Activated naive CD4-positive, alpha-beta T cell (primary cell): ENCODE data around the gene ARPC4.

Experiments
- DNase-seq, 4 experiments: peaks; one replicate each; lab custom pipeline; 2025; lab: John Stamatoyannopoulos, UW

ARPC4 gene

GRCh38 chr3:9793161-9793781, 389 bp downstream of the ARPC4 start:
- DNase-seq: no peak

DNA sequence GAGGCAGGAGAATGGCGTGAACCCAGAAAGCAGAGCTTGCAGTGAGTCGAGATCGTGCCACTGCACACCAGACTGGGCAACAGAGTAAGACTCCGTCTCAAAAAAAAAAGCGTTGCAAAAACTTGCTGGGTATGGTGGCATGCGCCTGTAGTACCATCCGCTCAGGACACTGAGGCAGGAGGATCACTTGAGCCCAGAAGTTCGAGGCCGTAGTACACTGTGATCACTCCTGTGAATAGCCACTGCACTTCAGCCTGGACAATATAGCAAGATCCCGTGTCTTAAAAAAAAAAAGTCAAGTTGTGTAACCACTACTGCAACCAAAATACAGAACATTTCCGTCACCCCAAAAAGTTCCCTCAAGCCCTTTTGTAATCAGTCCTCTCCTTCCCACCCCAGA, 1.5 kb downstream of the ARPC4 start:
- no peak for DNase-seq

DNA sequence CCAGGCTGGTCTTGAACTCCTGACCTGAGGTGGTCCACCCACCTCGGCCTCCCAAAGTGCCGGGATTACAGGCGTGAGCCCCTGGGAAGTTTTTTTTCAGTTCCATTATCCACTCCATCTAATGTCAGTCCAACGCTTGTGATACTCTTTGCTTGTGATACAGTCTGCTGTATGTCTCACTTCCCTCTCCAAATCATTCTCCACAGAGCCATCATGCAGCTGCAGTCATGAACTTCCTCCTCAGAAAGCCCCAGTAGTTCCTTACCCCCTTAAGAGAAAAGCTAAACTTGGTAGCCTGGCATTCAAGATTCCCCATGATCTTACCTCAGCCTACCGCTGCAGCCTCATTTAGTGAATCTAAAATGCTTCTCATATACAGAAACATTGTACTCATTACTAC, 2.3 kb downstream of the ARPC4 start:
- DNase-seq: no peak

DNA sequence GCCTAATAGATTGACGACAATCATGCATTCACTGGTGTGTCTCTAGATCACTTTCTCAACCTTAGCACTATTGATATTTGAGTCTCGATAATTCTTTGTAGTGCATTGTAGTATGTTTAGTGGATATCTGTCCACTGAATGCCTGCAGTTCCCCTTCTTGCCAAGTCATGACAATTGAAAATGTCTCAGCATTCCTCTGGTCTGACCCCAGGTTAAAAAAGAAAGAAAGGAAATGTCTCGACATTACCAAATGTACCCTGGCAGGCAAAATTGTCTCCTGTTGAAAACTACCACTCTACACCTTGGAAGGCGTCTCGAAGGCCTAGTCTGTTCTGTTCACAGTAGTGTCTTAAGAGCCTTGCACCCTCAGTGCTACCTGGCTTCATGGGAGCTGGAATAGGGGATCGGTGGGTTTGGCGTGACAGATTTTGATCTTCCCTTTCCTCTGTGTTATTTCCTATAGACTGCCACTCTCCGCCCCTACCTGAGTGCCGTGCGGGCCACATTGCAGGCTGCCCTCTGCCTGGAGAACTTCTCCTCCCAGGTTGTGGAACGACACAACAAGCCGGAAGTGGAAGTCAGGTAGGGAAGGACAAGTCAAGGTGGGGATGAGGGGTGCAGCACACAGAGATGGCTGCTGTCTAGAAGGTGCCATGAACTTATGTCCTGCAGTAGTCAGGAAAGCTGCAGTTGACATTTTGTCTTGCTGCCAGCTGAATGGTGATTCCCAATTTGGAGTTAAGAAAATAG, 4.5 kb downstream of the ARPC4 start:
- DNase-seq: no peak

DNA sequence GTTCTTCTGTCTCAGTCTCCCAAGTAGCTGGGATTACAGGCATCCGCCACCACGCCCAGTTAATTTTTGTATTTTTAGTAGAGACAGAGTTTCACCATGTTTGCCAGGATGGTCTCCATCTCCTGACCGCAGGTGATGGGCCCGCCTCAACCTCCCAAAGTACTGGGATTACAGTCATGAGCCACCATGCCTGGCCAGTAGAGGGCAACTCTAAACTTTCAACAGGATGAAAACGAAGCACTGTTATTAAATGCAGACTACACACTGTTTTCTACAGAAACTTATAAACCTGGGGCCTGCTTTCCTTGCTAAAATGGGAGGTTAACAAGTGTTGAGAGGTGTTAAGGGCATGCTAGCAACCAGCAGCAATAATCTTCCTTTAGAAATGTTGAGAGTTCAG, 7.6 kb downstream of the ARPC4 start:
- no peak for DNase-seq

- DNase-seq: no peak
Observed at GRCh38 chr3:9803494-9803893, 10.6 kb downstream of the ARPC4 start.

- DNase-seq: no peak
Observed at GRCh38 chr3:9804996-9805395, 12.1 kb downstream of the ARPC4 start.

DNA sequence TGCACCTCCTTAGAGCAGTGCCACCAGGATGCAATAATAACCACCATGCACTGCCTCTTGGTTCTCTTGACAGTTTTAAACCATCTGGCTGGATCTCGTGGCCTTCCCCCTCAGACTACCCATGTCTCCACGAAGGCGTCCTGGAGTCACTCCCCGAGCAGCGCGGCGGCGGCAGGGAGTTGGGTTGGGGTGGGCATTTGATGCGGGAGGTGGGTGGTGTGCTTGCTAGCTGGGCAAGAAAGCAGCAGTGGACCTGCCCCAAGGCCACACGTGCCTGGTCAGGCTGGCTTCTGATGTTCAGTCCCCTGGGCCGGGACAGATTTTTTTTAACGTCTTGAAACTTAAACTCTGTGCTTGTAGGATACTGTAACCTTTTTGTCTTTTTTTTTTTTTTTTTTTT, 13.3 kb downstream of the ARPC4 start:
- DNase-seq: no peak

- DNase-seq: no peak
Observed at GRCh38 chr3:9806688-9807589, 14.1 kb downstream of the ARPC4 start.

DNA sequence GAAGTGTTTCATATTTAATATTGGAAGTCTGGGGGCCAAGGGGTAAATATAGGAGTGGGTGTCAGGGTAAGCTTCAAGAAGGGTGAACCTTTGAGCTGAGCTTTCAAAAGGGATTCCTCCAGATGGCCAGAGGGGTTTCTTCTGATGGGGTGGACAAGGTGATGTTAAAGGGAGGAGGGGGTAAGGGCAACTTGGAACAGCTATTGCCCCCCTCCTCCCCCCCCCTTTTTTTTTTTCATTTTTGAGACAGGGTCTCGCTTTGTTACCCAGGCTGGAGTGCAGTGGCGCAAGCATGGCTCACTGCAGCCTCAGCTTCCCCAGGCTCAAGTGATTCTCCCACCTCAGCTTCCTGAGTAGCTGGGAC, 15.1 kb downstream of the ARPC4 start:
- no peak for DNase-seq

DNA sequence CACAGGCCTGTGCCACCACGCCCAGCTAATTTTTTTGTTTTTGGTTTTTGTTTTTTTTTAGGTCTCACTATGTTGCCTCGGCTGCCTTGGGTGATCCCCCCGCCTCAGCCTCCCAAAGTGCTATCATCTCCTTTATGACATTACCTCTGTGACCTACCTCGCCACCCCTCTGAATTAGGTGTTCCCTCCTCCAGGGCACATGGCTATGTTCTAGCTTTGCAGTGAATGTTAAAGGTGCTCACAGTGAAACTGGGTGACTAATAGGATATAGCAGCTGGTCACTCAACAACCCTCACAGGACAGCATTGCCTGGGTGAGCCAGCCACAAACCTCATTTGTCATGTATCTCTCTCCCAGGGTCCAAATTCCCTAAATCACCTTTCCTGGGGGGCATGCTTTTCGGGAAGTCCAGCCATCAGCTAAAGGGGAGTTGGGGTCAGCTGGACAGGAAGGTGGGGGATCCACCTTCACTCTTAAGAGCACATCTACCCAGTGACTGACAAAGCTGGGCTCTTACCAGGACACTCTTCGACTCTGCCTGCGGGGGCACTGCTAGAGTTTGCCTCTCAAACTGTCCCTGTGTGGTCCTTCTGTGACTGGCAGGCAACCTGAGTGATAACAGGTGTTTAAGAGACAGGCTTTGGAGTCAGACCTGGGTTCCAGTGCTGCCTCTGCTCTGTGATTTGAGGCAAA, 15.6 kb downstream of the ARPC4 start:
- DNase-seq: peak in 2 of 4 experiments; percentile 11 to 35

DNA sequence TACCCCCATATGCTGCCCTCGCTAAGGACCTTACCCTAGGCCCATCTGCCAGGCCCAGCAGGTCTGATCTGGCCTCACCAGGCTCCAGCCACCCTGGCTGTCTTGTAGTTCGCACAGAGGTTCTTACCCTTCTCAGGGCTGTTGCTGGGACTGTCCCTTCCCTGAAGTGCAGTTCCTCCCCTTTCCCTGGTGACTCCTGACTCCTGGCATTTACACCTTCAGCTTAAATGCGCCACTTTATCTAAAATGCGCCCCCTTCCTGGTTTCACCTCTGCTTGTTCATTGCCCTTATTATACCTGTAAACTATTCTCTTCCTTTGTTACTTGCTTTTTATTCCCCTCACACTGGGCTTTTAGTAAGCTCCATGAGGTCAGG, 16.3 kb downstream of the ARPC4 start:
- no peak for DNase-seq

DNA sequence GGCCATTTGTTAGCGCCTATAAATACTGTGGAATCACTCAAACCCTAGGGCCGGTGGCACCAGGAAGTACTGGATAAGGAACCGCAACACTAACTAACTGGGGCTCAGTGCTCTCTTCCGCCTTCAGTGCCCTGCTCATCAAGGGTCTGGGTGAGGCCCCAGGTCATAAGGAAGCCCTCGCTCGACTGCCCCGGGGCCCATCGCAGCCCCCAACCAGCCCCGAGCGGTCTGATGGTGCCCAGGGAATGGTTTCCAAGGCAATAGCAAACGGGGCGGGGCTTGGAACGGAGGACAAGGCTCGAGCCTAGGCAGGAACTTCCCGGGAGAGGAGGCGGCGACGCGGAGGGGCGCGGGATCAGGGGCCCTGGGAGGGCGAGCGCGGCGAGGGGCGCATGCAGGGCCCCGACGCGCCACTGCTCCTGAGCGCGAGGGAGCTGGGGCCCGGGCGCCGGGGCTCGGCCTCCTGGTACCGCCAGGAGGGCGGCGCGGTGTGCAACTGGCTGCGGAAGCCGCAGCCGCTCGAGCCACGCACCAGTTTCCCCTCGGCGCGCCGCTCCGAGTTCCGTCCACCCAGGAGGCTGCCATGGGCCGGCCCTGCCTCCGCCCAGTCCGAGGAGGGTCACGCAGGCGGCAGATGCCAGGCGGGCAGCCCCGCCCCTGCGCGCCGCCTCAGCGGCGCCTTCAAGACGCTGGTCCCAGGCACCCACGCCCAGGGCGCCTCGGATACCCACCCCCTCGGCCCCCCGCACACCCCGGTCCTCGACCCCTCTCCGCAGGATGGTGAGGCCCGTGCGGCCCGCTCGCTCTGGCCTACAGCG, 16.9 kb downstream of the ARPC4 start, which contains the start of gene TTLL3:
Gene TTLL3 (plus strand): TSS at position 648 of the 818 bp plus-strand sequence. CDS start 400 bp downstream, outside the sequence.
- peak in 2 of 4 experiments; percentile 38 to 49 for DNase-seq

DNA sequence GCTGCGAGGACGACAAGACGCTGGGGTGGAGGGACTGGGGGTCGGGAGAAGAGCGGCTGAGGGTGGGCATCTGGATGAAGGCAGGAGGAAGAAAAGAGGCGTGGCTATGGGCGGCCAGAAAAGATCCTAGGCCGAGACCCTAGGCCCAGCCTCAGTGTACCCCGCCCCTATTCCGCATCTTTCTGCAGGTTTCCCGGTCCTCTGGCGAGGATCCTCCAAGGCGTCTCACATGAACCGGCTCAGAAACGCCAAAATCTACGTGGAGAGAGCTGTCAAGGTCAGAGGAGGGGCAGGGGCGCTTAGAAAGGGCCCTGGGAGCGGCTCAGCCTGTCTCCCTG, 17.5 kb downstream of the ARPC4 start:
- no peak for DNase-seq

GRCh38 chr3:9810846-9811245, 18.0 kb downstream of the ARPC4 start:
- DNase-seq: no peak

DNA sequence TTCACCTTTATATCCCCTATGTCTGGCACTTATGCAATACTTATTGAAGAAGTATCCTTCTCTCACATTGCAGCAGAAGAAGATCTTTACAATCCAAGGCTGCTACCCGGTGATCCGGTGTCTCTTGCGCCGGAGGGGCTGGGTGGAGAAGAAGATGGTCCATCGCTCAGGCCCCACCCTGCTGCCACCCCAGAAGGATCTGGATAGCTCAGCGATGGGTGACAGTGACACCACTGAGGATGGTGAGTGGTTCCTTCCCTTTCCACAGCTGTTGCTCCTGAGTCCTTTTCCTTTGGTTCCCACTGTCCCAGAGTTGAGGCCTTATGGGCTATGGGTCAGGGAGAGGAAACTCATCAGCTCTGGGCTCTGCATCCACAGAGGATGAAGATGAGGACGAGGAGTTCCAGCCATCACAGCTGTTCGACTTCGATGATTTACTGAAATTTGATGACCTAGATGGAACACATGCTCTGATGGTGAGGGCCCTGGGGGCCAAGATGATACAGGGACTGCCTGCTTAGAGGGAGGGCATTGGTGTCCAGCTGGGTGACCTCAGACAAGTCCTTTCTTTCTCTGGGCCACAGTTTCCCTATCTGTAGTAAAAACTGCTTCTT, 20.1 kb downstream of the ARPC4 start:
- DNase-seq: no peak

- DNase-seq: no peak
Observed at GRCh38 chr3:9815986-9816385, 23.1 kb downstream of the ARPC4 start.

- no peak for DNase-seq
Observed at GRCh38 chr3:9817436-9817835, 24.6 kb downstream of the ARPC4 start.

- DNase-seq: no peak
Observed at GRCh38 chr3:9818666-9819335, 25.9 kb downstream of the ARPC4 start.

DNA sequence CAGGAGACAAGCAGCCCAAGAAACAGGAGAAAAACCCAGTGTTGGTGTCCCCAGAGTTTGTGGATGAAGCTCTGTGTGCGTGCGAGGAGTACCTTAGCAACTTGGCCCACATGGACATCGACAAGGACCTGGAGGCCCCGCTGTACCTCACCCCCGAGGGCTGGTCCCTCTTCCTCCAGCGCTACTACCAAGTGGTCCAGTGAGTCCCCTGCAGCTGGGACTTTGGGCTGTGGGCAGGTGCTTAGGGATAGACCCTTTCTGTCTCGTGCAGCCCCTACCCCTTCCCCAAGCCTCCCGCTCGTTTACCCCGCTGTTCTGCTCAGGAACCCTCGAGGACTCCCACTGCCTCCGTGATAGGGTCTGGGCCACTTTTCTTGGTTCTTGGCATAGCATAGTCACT, 27.7 kb downstream of the ARPC4 start:
- DNase-seq: no peak
